OCI-LY7 (cell line): ENCODE results near the gene TSPAN11. TPM values are rescaled to one million over a fixed set of nuclear protein-coding genes. Genes with fewer than 3 reads are reported as not detected.

Experiments used
- BruUV-seq: library from RNA; stranded (reverse); fragments of 400-500 nt; replicated peaks from 2 replicates; lab custom pipeline; 2021; lab: Mats Ljungman, UMichigan
- CTCF ChIA-PET: fragments of 300-600 bp; sonication (Branson Sonifier 250); formaldehyde crosslinking; loops from one replicate; lab custom pipeline; 2022; ENCODE audit warnings: antibody characterized with exemption; ENCODE audit not compliant: unreplicated experiment; lab: Charles Lee
- POLR2A ChIA-PET: fragments of 300-600 bp; sonication (Branson Sonifier 250); formaldehyde crosslinking; loops from one replicate; lab custom pipeline; 2022; ENCODE audit warnings: antibody characterized with exemption; lab: Charles Lee
- DNase-seq: peaks from one replicate; pipeline ENCODE4 v3.0.0-alpha.2; 2015; ENCODE audit warnings: low spot score
- H2AFZ ChIP-seq: fragments of 200-600 bp; sonication (generic), shearing (Covaris generic); 2 replicates; pipeline ENCODE4 v1.6.1; 2014; ENCODE audit warnings: mild to moderate bottlenecking, antibody characterized with exemption, low read length, moderate library complexity
- H3K27ac ChIP-seq: fragments of 200-600 bp; sonication (generic); 2 replicates; pipeline ENCODE4 v1.5.1; 2014; ENCODE audit warnings: mixed run types, low read depth, mild to moderate bottlenecking, moderate library complexity, low read length, inconsistent platforms; ENCODE audit not compliant: poor library complexity, severe bottlenecking
- H3K36me3 ChIP-seq: fragments of 200-600 bp; sonication (generic); 2 replicates; pipeline ENCODE4 v1.6.1; 2014; ENCODE audit warnings: mild to moderate bottlenecking, antibody characterized with exemption, low read length, moderate library complexity, mixed read lengths; ENCODE audit not compliant: insufficient read depth
- H3K4me1 ChIP-seq: fragments of 200-600 bp; sonication (generic); 2 replicates; pipeline ENCODE4 v1.5.1; 2014; ENCODE audit warnings: mild to moderate bottlenecking, low read length; ENCODE audit not compliant: insufficient read depth, poor library complexity, severe bottlenecking
- H3K4me2 ChIP-seq: fragments of 200-600 bp; sonication (generic); 2 replicates; pipeline ENCODE4 v1.6.1; 2014; ENCODE audit warnings: mild to moderate bottlenecking, low read length
- H3K4me3 ChIP-seq: fragments of 200-600 bp; sonication (generic); 2 replicates; pipeline ENCODE4 v1.5.1; 2014; ENCODE audit warnings: mild to moderate bottlenecking, low read depth, low read length; ENCODE audit not compliant: poor library complexity, severe bottlenecking
- H3K79me2 ChIP-seq: fragments of 200-600 bp; sonication (generic); 2 replicates; pipeline ENCODE4 v1.6.1; 2016; ENCODE audit warnings: low read depth, mild to moderate bottlenecking, low read length, moderate library complexity, mixed read lengths; ENCODE audit not compliant: insufficient read depth
- H3K9me2 ChIP-seq: fragments of 200-600 bp; sonication (generic); 2 replicates; pipeline ENCODE4 v1.6.1; 2016; ENCODE audit warnings: mild to moderate bottlenecking, low read length, mixed read lengths; ENCODE audit not compliant: insufficient read depth
- H3K9me3 ChIP-seq: fragments of 200-600 bp; sonication (generic); 2 replicates; pipeline ENCODE4 v1.6.1; 2014; ENCODE audit warnings: mild to moderate bottlenecking, mixed run types, low read length, mixed read lengths
- H4K20me1 ChIP-seq: fragments of 200-600 bp; sonication (generic); 2 replicates; pipeline ENCODE4 v1.6.1; 2014; ENCODE audit warnings: mild to moderate bottlenecking, antibody characterized with exemption, low read length, moderate library complexity, mixed read lengths; ENCODE audit not compliant: insufficient read depth
- CTCF ChIP-seq: fragments of 200-600 bp; sonication (generic); conservative IDR thresholded peaks from 2 replicates; pipeline ENCODE4 v1.5.1; 2014; ENCODE audit warnings: mild to moderate bottlenecking, antibody characterized with exemption, low read length, moderate library complexity, mixed read lengths
- EZH2phosphoT487 ChIP-seq: fragments of 200-600 bp; sonication (generic); IDR thresholded peaks from 2 replicates; pipeline ENCODE4 v1.6.1; 2018; ENCODE audit warnings: low read depth, borderline replicate concordance, mild to moderate bottlenecking, mixed run types, antibody characterized with exemption, low read length, moderate library complexity, mixed read lengths
- intact Hi-C: fragments of 100-400 bp; cut with micrococcal nuclease; formaldehyde crosslinking; loops from one replicate; pipeline ENCODE4 v1.10.0; 2022; ENCODE audit not compliant: unreplicated experiment
- total RNA-seq, 2 experiments: library from RNA; depleted of rRNA in 1 of 2; stranded (reverse); fragments of >200 nt in 1 of 2; shearing (Covaris generic) in 1 of 2; gene quantifications; 2 replicates each; pipeline ENCODE4 v1.2.3, GENCODE V29; 2014 to 2022

Gene TSPAN11
- total RNA-seq, 2 experiments from 2014 or later: not detected

DNA sequence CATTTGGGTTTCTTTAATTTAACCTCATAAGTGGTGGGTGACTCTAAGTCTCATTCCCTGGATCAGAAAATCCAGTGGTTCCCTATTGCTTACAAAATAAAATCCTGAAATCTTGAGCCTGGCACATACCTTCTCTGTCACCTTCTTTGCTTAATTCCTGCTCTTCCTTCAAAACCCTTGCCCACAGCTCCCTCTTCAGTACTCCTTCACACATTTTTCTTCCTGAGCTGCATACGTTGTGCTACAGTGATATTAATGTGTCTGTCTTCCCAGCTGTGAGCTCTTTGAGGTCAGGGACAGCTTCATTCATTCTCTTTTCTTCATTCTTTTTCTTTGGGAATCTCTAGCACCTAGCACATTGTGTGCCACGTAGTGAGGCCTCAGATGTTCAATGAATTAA is 9.5 kb downstream of the TSPAN11 start:
- DNase-seq: no peak
- Histone ChIP-seq H4K20me1 (no peaks in the 10 kb centered on the region), H3K79me2 (no peaks in the 10 kb centered on the region), H3K4me1 (no peaks in the 10 kb centered on the region), H3K9me3 (no peaks in the 10 kb centered on the region), H3K4me3 (no peak overlapping the region), H3K9me2 (no peaks in the 10 kb centered on the region), H3K27ac (no peak overlapping the region), H2AFZ (no peak overlapping the region), H3K4me2 (no peak overlapping the region), H3K36me3 (no peaks in the 10 kb centered on the region)
- CTCF ChIA-PET: no interaction called here
- intact Hi-C loops: no loop called here
- BruUV-seq: no TSS peak
- POLR2A ChIA-PET: interaction anchor here (0.5 to 0.8 kb wide), 2 partner anchors 32 to 129 kb away, joined by 3 read pairs; no protein-coding TSS in a partner anchor
- no peak for TF ChIP-seq EZH2phosphoT487
- no peak for TF ChIP-seq CTCF

- no peaks in the 10 kb centered on the region for H3K4me1 ChIP-seq
- no peaks in the 10 kb centered on the region for H4K20me1 ChIP-seq
- TF ChIP-seq EZH2phosphoT487: no peak
- TF ChIP-seq CTCF: no peak
- H3K27ac ChIP-seq: no peak overlapping the region
- no TSS peak for BruUV-seq
- no peaks in the 10 kb centered on the region for H3K9me2 ChIP-seq
- DNase-seq: no peak
- H3K4me2 ChIP-seq: no peak overlapping the region
- H3K36me3 ChIP-seq: no peaks in the 10 kb centered on the region
- ChIA-PET CTCF (no interaction called here), POLR2A (interaction anchor here (0.7 kb wide), 2 partner anchors 14 to 1767 kb away, joined by 3 to 4 read pairs; no protein-coding TSS in a partner anchor)
- H3K4me3 ChIP-seq: no peak overlapping the region
- H3K9me3 ChIP-seq: no peaks in the 10 kb centered on the region
- intact Hi-C loops: no loop called here
- H3K79me2 ChIP-seq: no peaks in the 10 kb centered on the region
- no peak overlapping the region for H2AFZ ChIP-seq
These were observed 12.7 kb downstream of the TSPAN11 start for GRCh38 chr12:30939234-30939633.

DNA sequence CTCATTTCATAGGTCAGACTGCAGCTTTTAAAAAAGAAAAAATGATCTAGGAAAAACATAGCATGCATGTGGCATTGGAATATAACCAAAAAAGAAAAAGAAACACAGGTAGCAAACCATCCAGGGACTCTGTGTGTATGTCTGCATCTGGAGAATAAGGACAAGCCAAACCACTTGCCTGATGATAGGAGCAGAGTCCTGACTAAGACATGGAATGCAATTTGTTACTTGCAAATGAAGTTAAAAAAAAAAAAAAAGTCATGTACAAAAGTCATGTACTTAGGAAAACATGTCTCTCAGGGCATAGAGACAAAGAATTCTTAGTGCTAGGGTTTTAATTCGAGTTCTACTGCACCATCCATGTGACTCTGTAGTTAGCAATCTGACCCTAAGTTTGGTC is 15.9 kb downstream of the TSPAN11 start:
- TF ChIP-seq CTCF: no peak
- BruUV-seq: no TSS peak
- ChIA-PET POLR2A (no interaction called here), CTCF (no interaction called here)
- Histone ChIP-seq H3K9me3 (no peaks in the 10 kb centered on the region), H3K9me2 (no peaks in the 10 kb centered on the region), H2AFZ (no peak overlapping the region), H3K4me3 (no peak overlapping the region), H3K4me2 (no peak overlapping the region), H4K20me1 (no peaks in the 10 kb centered on the region), H3K4me1 (no peaks in the 10 kb centered on the region), H3K27ac (no peak overlapping the region), H3K79me2 (no peaks in the 10 kb centered on the region), H3K36me3 (no peaks in the 10 kb centered on the region)
- no peak for DNase-seq
- intact Hi-C loops: no loop called here
